Measurements from ENCODE around the gene DCTN4. TPM values are rescaled to one million over a fixed set of nuclear protein-coding genes. Genes with fewer than 3 reads are reported as not detected.

Gene DCTN4
- total and polyA plus RNA-seq, 2 of the 8 experiments (the other 6 are each of a cell fraction or from before 2014, with no cell fraction given) = 20.5 to 42.7 TPM

GRCh38 chr5:150759334-150759583, 442 bp upstream of the DCTN4 start:
- 0 out of 2 replicates have a peak overlapping the region, but pooled peaks have one; percentile 61 for H3K18ac ChIP-seq (ENCODE audit: extremely low read depth, low read length)
- H3K36me3 ChIP-seq (ENCODE audit: control insufficient read depth in 2 of 4, insufficient read depth in 4 of 4, low read length in 3 of 4) = peaks cover 0 to 14% (median 8%) of the 10 kb centered on the region in 4 experiments; a peak in 5 of 8 replicates
- CTCF ChIA-PET (ENCODE audit: partially characterized antibody) = interaction anchor here (1.0 to 2.9 kb wide), 4 partner anchors 19 to 59 kb away, joined by 3 to 18 read pairs (median 4); partner anchors contain the start of genes RBM22 and SMIM3
- peaks cover 6 to 10% of the 10 kb centered on the region in 2 experiments; a peak in 3 of 4 replicates for H3K9me3 ChIP-seq (ENCODE audit: insufficient read depth in 2 of 2, low read depth in 1 of 2, low read length in 1 of 2)
- no peak overlapping the region for H3K23ac ChIP-seq (ENCODE audit: insufficient read length)
- no peak overlapping the region for H2BK120ac ChIP-seq (replicated peaks; ENCODE audit: low read depth, low read length)
- H4K8ac ChIP-seq (ENCODE audit: extremely low read depth, insufficient read depth, low read length) = 0 out of 2 replicates have a peak overlapping the region, but pooled peaks have one; percentile 99
- peak overlapping the region in 1 of 4 experiments; percentile 12; a peak in 1 of 7 replicates for H3K9ac ChIP-seq (replicated peaks in 1 of 4; ENCODE audit: extremely low read depth in 1 of 4, low read depth in 3 of 4, low read length in 3 of 4)
- POLR2A ChIA-PET (ENCODE audit: partially characterized antibody) = interaction anchor here (0.9 to 2.3 kb wide), 9 partner anchors 18 to 309 kb away, joined by 3 to 13 read pairs (median 6); partner anchors contain the start of genes IRGM, RBM22 and RPS14
- peaks cover 0 to 2% (median 0%) of the 10 kb centered on the region in 4 experiments; a peak in 1 of 7 replicates for H3K4me1 ChIP-seq (replicated peaks in 1 of 4; ENCODE audit: control insufficient read depth in 3 of 4, insufficient read depth in 4 of 4, low read length in 3 of 4)
- no peak overlapping the region for H4K91ac ChIP-seq (replicated peaks; ENCODE audit: insufficient read length, low read length)
- no peak overlapping the region for H2BK12ac ChIP-seq (ENCODE audit: low read depth, low read length)
- no peak overlapping the region for H2AK5ac ChIP-seq (ENCODE audit: low read depth, low read length)
- peak overlapping the region; percentile 80 to 89 for H3K4me2 ChIP-seq (ENCODE audit: insufficient read depth in 1 of 2, low read depth in 2 of 2, low read length in 2 of 2)
- H4K20me1 ChIP-seq (replicated peaks in 1 of 2; ENCODE audit: control insufficient read depth in 1 of 2, insufficient read depth in 2 of 2, low read length in 2 of 2) = no peaks in the 10 kb centered on the region
- 77% methylated on average over 4 of the region's 4 CpGs; no CpG with 5 or more reads in 1 of the 2 experiments for WGBS, 2 experiments (ENCODE audit: extremely low coverage in 1 of 2, insufficient coverage in 1 of 2, insufficient read length in 1 of 2, insufficient replicate concordance in 2 of 2, low coverage in 1 of 2, low lambda C conversion rate in 2 of 2, missing lambda C conversion rate in 1 of 2)
- H3K23me2 ChIP-seq (ENCODE audit: low read depth, low read length) = peaks cover 3% of the 10 kb centered on the region; the same call in 1 of the 2 replicates
- H2BK5ac ChIP-seq (ENCODE audit: low read depth, low read length) = no peak overlapping the region; the same call in 1 of the 2 replicates
- no peak overlapping the region for H2BK20ac ChIP-seq (ENCODE audit: low read length)
- peaks cover 4 to 18% of the 10 kb centered on the region in 2 experiments; a peak in 3 of 4 replicates for H3K79me2 ChIP-seq (ENCODE audit: control insufficient read depth in 1 of 2, insufficient read depth in 2 of 2, low read length in 2 of 2)
- H3K14ac ChIP-seq (ENCODE audit: insufficient read length) = no peak overlapping the region
- H2BK15ac ChIP-seq (ENCODE audit: low read length) = no peak overlapping the region
- DNase-seq (ENCODE audit: low read depth in 1 of 2, low spot score in 2 of 2) = no peak
- H3K56ac ChIP-seq (replicated peaks; ENCODE audit: insufficient read length, low read depth, low read length) = no peak overlapping the region
- peak overlapping the region; percentile 90 for H2AFZ ChIP-seq (ENCODE audit: low read length)
- no peak overlapping the region for H4K5ac ChIP-seq (ENCODE audit: insufficient read length, low read depth, low read length)
- no peak for TF ChIP-seq TAF1 (IDR thresholded peaks at IDR 0.05; ENCODE audit: low read depth, low read length)
- no peak for TF ChIP-seq POU5F1 (IDR thresholded peaks at IDR 0.05; ENCODE audit: low read depth, low read length)
- no peak for TF ChIP-seq MAX (IDR thresholded peaks at IDR 0.05)
- TF ChIP-seq NRF1 (IDR thresholded peaks at IDR 0.05; ENCODE audit: low read depth, low read length) = no peak
- no peak for TF ChIP-seq SP1 (IDR thresholded peaks at IDR 0.05; ENCODE audit: low read depth, low read length)
- no peak for TF ChIP-seq POLR2AphosphoS5 (IDR thresholded peaks at IDR 0.05; ENCODE audit: low read depth, low read length)
- TF ChIP-seq SRF (IDR thresholded peaks at IDR 0.05; ENCODE audit: low read depth, low read length) = no peak
- H3K27me3 ChIP-seq (replicated peaks in 1 of 4; ENCODE audit: control insufficient read depth in 3 of 4, extremely low read depth in 1 of 4, insufficient read depth in 3 of 4, low read length in 3 of 4) = peaks cover 0 to 3% (median 0%) of the 10 kb centered on the region in 4 experiments; a peak in 1 of 7 replicates
- peak overlapping the region; percentile 77 to 98 (median 81); a peak in 6 of 8 replicates for H3K4me3 ChIP-seq (ENCODE audit: extremely low read depth in 1 of 4, insufficient read depth in 2 of 4, low read depth in 3 of 4, low read length in 4 of 4)
- FAIRE-seq = no peak
- peak overlapping the region; percentile 24 for H3K4ac ChIP-seq (replicated peaks; ENCODE audit: insufficient read length, low read depth, low read length)
- no peak overlapping the region for H3K27ac ChIP-seq (ENCODE audit: low read depth, low read length)
- H3K79me1 ChIP-seq (ENCODE audit: low read depth, low read length) = no peaks in the 10 kb centered on the region

Measured in H1 (cell line).